Measurements from ENCODE around the gene CRYL1.

- no peak for TF ChIP-seq RCOR1 (IDR thresholded peaks at IDR 0.05; ENCODE audit: low read length)
- TF ChIP-seq CTCF (IDR thresholded peaks at IDR 0.05), result no peak
- no peak for TF ChIP-seq TEAD4 (IDR thresholded peaks at IDR 0.05; ENCODE audit: borderline replicate concordance, insufficient read depth)
- TF ChIP-seq TCF12 (IDR thresholded peaks at IDR 0.05), result no peak
- no peak for TF ChIP-seq GATA2 (CRISPR knock-in tag; IDR thresholded peaks at IDR 0.05)
- no peak for TF ChIP-seq EZH2phosphoT487 (IDR thresholded peaks at IDR 0.05; ENCODE audit: borderline replicate concordance, low read depth)
- TF ChIP-seq NRF1 (IDR thresholded peaks at IDR 0.05; ENCODE audit: low read depth, low read length), result no peak
- no peak for TF ChIP-seq TAF1 (IDR thresholded peaks at IDR 0.05; ENCODE audit: borderline replicate concordance, low read depth, low read length)
- TF ChIP-seq EP300 (IDR thresholded peaks at IDR 0.05; ENCODE audit: borderline replicate concordance in 1 of 2, low read depth in 1 of 2, low read length in 1 of 2), result no peak
- TF ChIP-seq REST (IDR thresholded peaks at IDR 0.05; ENCODE audit: low read depth, low read length), result no peak
Measured at GRCh38 chr13:20388184-20388583, 137.5 kb downstream of the CRYL1 start.

Data from SK-N-SH (cell line).